K562 (cell line): ENCODE measurements around the gene NOLC1. TPM values are rescaled to one million over a fixed set of nuclear protein-coding genes. Genes with fewer than 3 reads are reported as not detected.
A peak's percentile ranks its signal among the peaks of the same experiment; 100 is the strongest.

Experiments
- ASH1L ChIP-seq: fragments of 450-650 bp; IDR thresholded peaks from 2 replicates; pipeline ENCODE4 v1.6.1; 2018; ENCODE audit warnings: borderline replicate concordance, mild to moderate bottlenecking, low read depth; ENCODE audit not compliant: partially characterized antibody
- BRF2 ChIP-seq: IDR thresholded peaks from 3 replicates; pipeline ENCODE4 v1.6.1; 2011; ENCODE audit warnings: borderline replicate concordance, mild to moderate bottlenecking; ENCODE audit not compliant: insufficient read length, insufficient read depth
- CBFA2T2 ChIP-seq: fragments of 450-650 bp; conservative IDR thresholded peaks from 2 replicates; pipeline ENCODE4 v1.6.1; 2017; ENCODE audit warnings: mild to moderate bottlenecking
- CC2D1A ChIP-seq: fragments of 450-650 bp; IDR thresholded peaks from 2 replicates; pipeline ENCODE4 v1.6.1; 2017; ENCODE audit warnings: mild to moderate bottlenecking
- GTF2A2 ChIP-seq: IDR thresholded peaks from 2 replicates; pipeline ENCODE4 v1.6.1; 2016; ENCODE audit warnings: mild to moderate bottlenecking, missing genetic modification characterization, missing compliant biosample characterization
- HMG20A ChIP-seq: fragments of 450-650 bp; formaldehyde crosslinking; conservative IDR thresholded peaks from 2 replicates; pipeline ENCODE4 v1.4.0; 2020; ENCODE audit warnings: mild to moderate bottlenecking, mixed read lengths
- KAT7 ChIP-seq: sonication (generic); formaldehyde crosslinking; IDR thresholded peaks from 2 replicates; pipeline ENCODE4 v1.8.0; 2022; ENCODE audit warnings: missing genetic modification reagents, mild to moderate bottlenecking, borderline replicate concordance
- MAX ChIP-seq: sonication (generic); formaldehyde crosslinking; IDR thresholded peaks from 2 replicates; pipeline ENCODE4 v1.9.0; 2022; ENCODE audit warnings: mild to moderate bottlenecking, missing genetic modification reagents
- MCM5 ChIP-seq: fragments of 450-650 bp; IDR thresholded peaks from 2 replicates; pipeline ENCODE4 v1.6.1; 2016; ENCODE audit warnings: low read depth
- PHF20 ChIP-seq: fragments of 450-650 bp; IDR thresholded peaks from 2 replicates; pipeline ENCODE4 v1.6.1; 2018; ENCODE audit not compliant: partially characterized antibody
- RAD51 ChIP-seq: fragments of 450-650 bp; IDR thresholded peaks from 2 replicates; pipeline ENCODE4 v1.7.1; 2016; ENCODE audit warnings: low read depth, mild to moderate bottlenecking, borderline replicate concordance
- STAT5A ChIP-seq: IDR thresholded peaks from 2 replicates; pipeline ENCODE4 v1.6.1; 2012; ENCODE audit warnings: low read length, inconsistent platforms, borderline replicate concordance
- U2AF2 ChIP-seq: fragments of 200-400 bp; formaldehyde crosslinking; optimal IDR thresholded peaks from 2 replicates; pipeline ENCODE3; 2017; ENCODE audit warnings: low read depth, mild to moderate bottlenecking, low read length
- ZBTB12 ChIP-seq: fragments of 250-450 bp; sonication (Bioruptor Pico); IDR thresholded peaks from 2 replicates; pipeline ENCODE4 v1.4.0; 2020
- ZFP36 ChIP-seq: fragments of 150-350 bp; IDR thresholded peaks from 2 replicates; pipeline ENCODE4 v1.6.1; 2018; ENCODE audit warnings: low read length, low read depth; ENCODE audit not compliant: partially characterized antibody
- ZNF175 ChIP-seq: fragments of 200-800 bp; sonication (Bioruptor generic); IDR thresholded peaks from 2 replicates; pipeline ENCODE4 v1.6.1; 2016; ENCODE audit warnings: low read depth, mild to moderate bottlenecking, missing genetic modification characterization, missing compliant biosample characterization
- ZNF316 ChIP-seq: fragments of 450-650 bp; IDR thresholded peaks from 2 replicates; pipeline ENCODE4 v1.6.1; 2016
- ZNF407 ChIP-seq: fragments of 450-650 bp; IDR thresholded peaks from 2 replicates; pipeline ENCODE4 v1.6.1; 2016; ENCODE audit warnings: low read depth
- ZNF561 ChIP-seq: fragments of 450-650 bp; formaldehyde crosslinking; conservative IDR thresholded peaks from 2 replicates; pipeline ENCODE4 v1.4.0; 2020; ENCODE audit warnings: mild to moderate bottlenecking, moderate library complexity
- polyA plus RNA-seq, 8 experiments: library from polyadenylated mRNA; depleted of rRNA in 4 of 8; stranded (reverse) in 5 of 8; unstranded in 3 of 8; fragments of >200 nt; fragmentation: Nextera tagmentation in 2 of 8; fragmentation: Illumina TruSeq in 1 of 8; extraction: Ambion mirVana in 2 of 8; extraction: Trizol in 1 of 8; gene quantifications; 2 replicates each; pipeline versions ENCODE4 v1.2.1 to v1.2.3, GENCODE V29; 2011 to 2014; ENCODE audit warnings: inconsistent platforms in 1 of 8, missing spikeins in 1 of 8
- total RNA-seq, 7 experiments: library from RNA; depleted of rRNA in 6 of 7; stranded (reverse); fragments of >200 nt in 6 of 7; fragmentation: Illumina TruSeq in 2 of 7; extraction: Trizol in 2 of 7; gene quantifications; 2 replicates each; pipeline versions ENCODE4 v1.2.1 to v1.2.3, GENCODE V29; 2011 to 2021; ENCODE audit warnings: low replicate concordance in 1 of 7

NOLC1 gene
- total and polyA plus RNA-seq, 9 of the 15 experiments (the other 6 are each of a cell fraction or from before 2014, with no cell fraction given): 102 to 310 (median 165) TPM

GRCh38 chr10:102112210-102112817 is 39.9 kb upstream of the NOLC1 start (continued):
- TF ChIP-seq MAX (CRISPR knock-in tag) (0 out of 2 replicates have a peak, but pooled peaks have one; percentile 27), ASH1L (no peak), PHF20 (no peak), STAT5A (peak; percentile 67; the same call in 1 of the 2 replicates), ZNF561 (CRISPR knock-in tag) (no peak), BRF2 (no peak), U2AF2 (no peak), ZBTB12 (no peak), KAT7 (CRISPR knock-in tag) (no peak), ZNF175 (CRISPR knock-in tag) (no peak), RAD51 (no peak), MCM5 (no peak), GTF2A2 (tag) (no peak), ZNF407 (no peak), CC2D1A (peak; percentile 42; the same call in 1 of the 2 replicates), ZNF316 (no peak), HMG20A (CRISPR knock-in tag) (no peak), CBFA2T2 (peak; percentile 90), ZFP36 (no peak)
